NCI-H446 (cell line): ENCODE results near the gene RPL41.
"Not testable (repeated sequence)": the region's sequence is repeated elsewhere in the genome, so short reads cannot be mapped to it uniquely, and the experiment has no call there.

Experiments used
- DNase-seq, 2 experiments: peaks; one replicate each; lab custom pipeline; 2025; lab: John Stamatoyannopoulos, UW

The RPL41 gene

GRCh38 chr12:56103066-56103711 is 13.2 kb upstream of the RPL41 start:
- no peak for DNase-seq

GRCh38 chr12:56103823-56104108 is 12.7 kb upstream of the RPL41 start:
- no peak for DNase-seq

- peak; percentile 96 to 99 for DNase-seq
These were observed 12.2 kb upstream of the RPL41 start, which contains the start of gene PA2G4 for GRCh38 chr12:56104109-56104814. PA2G4 (plus strand) TSS chr12:56104559; CDS start chr12:56104738, 179 bp downstream.

GRCh38 chr12:56104815-56105608 is 11.4 kb upstream of the RPL41 start:
- DNase-seq: no peak

- no peak for DNase-seq
These were observed 10.9 kb upstream of the RPL41 start for GRCh38 chr12:56105609-56105902.

- no peak for DNase-seq
These were observed 9.2 kb upstream of the RPL41 start for GRCh38 chr12:56107242-56107641.

- DNase-seq: no peak
These were observed 5.9 kb upstream of the RPL41 start for GRCh38 chr12:56110571-56110970.

GRCh38 chr12:56114084-56114483 is 2.3 kb upstream of the RPL41 start:
- no peak for DNase-seq

- DNase-seq: no peak
These were observed 1.1 kb upstream of the RPL41 start for GRCh38 chr12:56115329-56115728.

GRCh38 chr12:56117082-56117706 is 761 bp downstream of the RPL41 start:
- not testable (repeated sequence) for DNase-seq

GRCh38 chr12:56117778-56118687 is 1.6 kb downstream of the RPL41 start, which contains the start of gene ZC3H10:
ZC3H10 (plus strand) TSS chr12:56118266; CDS start chr12:56120563, 2,297 bp downstream.
- peak; percentile 96 to 99 for DNase-seq

- DNase-seq: no peak
These were observed 2.4 kb downstream of the RPL41 start for GRCh38 chr12:56118688-56119357.

- DNase-seq: peak; percentile 83 to 88
These were observed 2.9 kb downstream of the RPL41 start for GRCh38 chr12:56119361-56119796.

- DNase-seq: no peak
These were observed 3.9 kb downstream of the RPL41 start for GRCh38 chr12:56120158-56120846.

GRCh38 chr12:56121204-56121870 is 4.9 kb downstream of the RPL41 start:
- DNase-seq: no peak

GRCh38 chr12:56122637-56123036 is 6.2 kb downstream of the RPL41 start:
- no peak for DNase-seq

GRCh38 chr12:56124133-56124532 is 7.7 kb downstream of the RPL41 start:
- DNase-seq: no peak

GRCh38 chr12:56126732-56127239 is 10.4 kb downstream of the RPL41 start:
- no peak for DNase-seq

GRCh38 chr12:56127485-56127887 is 11.1 kb downstream of the RPL41 start:
- DNase-seq: no peak
